Measurements from ENCODE around the gene REEP1.

DNA sequence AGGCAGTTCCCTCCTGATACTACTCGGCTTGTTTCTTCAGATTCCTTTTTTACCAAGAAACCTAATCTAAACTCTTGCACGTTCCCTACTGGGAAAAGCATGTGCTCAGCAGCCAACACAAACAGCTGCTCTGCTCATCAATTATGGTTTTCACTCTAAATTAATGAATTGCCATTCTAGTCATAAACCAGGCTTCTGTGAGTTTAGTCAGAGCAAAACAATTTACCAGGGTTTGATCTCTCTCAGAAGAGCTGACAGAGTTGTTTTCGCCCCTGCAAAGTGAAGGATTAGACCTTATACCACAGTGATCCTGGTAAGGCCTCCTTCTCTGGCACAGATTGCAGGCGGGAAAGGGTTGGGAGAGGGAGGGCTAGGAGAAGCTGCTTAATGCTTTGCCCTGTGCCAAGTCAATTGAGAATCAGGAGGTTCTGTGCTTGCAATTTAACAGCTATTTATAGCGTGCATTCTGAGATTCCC, 57.2 kb downstream of the REEP1 start:
- TF ChIP-seq CTCF (IDR thresholded peaks at IDR 0.05): no peak
- no peak for TF ChIP-seq POLR2A (IDR thresholded peaks at IDR 0.05)
- no peak for TF ChIP-seq EP300 (IDR thresholded peaks at IDR 0.05)
